A549 (cell line): ENCODE data around the gene SLC17A2.

Experiments used
- EP300 ChIP-seq, 2 experiments: fragments of >200 bp; sonication (Bioruptor Twin); formaldehyde crosslinking; IDR thresholded peaks; 2 replicates in 1 of 2; 3 replicates in 1 of 2; pipeline ENCODE4 v1.6.1; 2016 to 2017
- FOSL2 ChIP-seq, 2 experiments: fragments of 450-650 bp in 1 of 2; fragments of >200 bp in 1 of 2; sonication (Bioruptor Twin) in 1 of 2; formaldehyde crosslinking; IDR thresholded peaks; 2 replicates each; pipeline versions ENCODE4 v1.5.0 to v1.6.1; 2016 to 2020; ENCODE audit warnings: mild to moderate bottlenecking in 1 of 2, moderate library complexity in 1 of 2
- HOXB13 ChIP-seq: fragments of 250-450 bp; sonication (Bioruptor Pico); IDR thresholded peaks from 2 replicates; pipeline ENCODE4 v1.5.0; 2020; ENCODE audit warnings: low read depth, mild to moderate bottlenecking, moderate library complexity
- POLR2A ChIP-seq: IDR thresholded peaks from 2 replicates; pipeline ENCODE4 v1.6.1; 2012; ENCODE audit warnings: mild to moderate bottlenecking, low read length
- POLR2AphosphoS2 ChIP-seq: conservative IDR thresholded peaks from 2 replicates; pipeline ENCODE4 v1.6.1; 2012; ENCODE audit warnings: low read length, improper control_type of control experiment, inconsistent platforms
- RAD21 ChIP-seq, 2 experiments: fragments of >200 bp in 1 of 2; sonication (Bioruptor Twin) in 1 of 2; formaldehyde crosslinking in 1 of 2; IDR thresholded peaks in 1 of 2; conservative IDR thresholded peaks in 1 of 2; 2 replicates in 1 of 2; 3 replicates in 1 of 2; pipeline ENCODE4 v1.6.1; 2012 to 2018; ENCODE audit warnings: inconsistent platforms in 1 of 2
- RFX5 ChIP-seq: fragments of 450-650 bp; IDR thresholded peaks from 2 replicates; pipeline ENCODE4 v1.7.1; 2014; ENCODE audit warnings: antibody characterized with exemption, mild to moderate bottlenecking, moderate library complexity
- TF ChIP-seq, protein P1 (sequence below): fragments of >200 bp; sonication (Bioruptor Twin); formaldehyde crosslinking; IDR thresholded peaks from 3 replicates; pipeline ENCODE4 v1.5.1; 2016
- TF ChIP-seq, protein P2 (sequence below): IDR thresholded peaks from 2 replicates; pipeline ENCODE4 v1.6.1; 2012
- TF ChIP-seq, protein P3 (sequence below): IDR thresholded peaks from 2 replicates; pipeline ENCODE4 v1.6.1; 2012

DNA sequence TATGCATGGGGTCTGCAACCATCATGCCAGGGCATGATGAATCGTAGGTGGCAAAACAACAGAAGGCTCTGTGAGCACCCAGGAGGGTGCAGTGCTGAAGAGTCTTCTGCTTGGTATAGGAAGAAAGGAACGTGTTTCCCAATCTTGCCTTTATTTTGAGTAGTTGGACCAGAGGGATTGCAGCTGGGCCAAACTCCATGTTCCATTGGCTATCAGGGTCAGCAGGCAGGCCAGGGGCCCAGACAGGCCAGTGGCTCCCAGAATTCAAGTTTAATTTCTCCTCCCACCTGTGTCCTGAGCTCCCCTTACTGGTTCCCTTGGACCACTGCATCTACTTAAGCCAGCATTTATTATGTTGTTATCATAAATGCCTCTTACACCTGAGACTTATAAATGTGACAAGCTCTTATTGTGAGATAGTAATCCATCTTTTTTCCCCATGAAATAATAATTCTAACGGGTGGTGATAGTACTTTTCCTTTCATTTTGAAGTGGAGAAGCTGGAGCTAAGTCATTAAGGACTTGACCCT lies 31.2 kb upstream of the SLC17A2 start:
- TF ChIP-seq RFX5 (no peak), POLR2A (no peak), EP300 (IDR thresholded peaks at IDR 0.05) (no peak), RAD21 (conservative IDR thresholded peaks at IDR 0.05 in 1 of 2, IDR thresholded peaks at IDR 0.05 in 1 of 2) (no peak), POLR2AphosphoS2 (no peak), HOXB13 (CRISPR knock-in tag) (no peak), FOSL2 (IDR thresholded peaks at IDR 0.05) (no peak), FOSL2 (CRISPR knock-in tag; IDR thresholded peaks at IDR 0.05) (no peak)
- TF ChIP-seq, protein P1, sequence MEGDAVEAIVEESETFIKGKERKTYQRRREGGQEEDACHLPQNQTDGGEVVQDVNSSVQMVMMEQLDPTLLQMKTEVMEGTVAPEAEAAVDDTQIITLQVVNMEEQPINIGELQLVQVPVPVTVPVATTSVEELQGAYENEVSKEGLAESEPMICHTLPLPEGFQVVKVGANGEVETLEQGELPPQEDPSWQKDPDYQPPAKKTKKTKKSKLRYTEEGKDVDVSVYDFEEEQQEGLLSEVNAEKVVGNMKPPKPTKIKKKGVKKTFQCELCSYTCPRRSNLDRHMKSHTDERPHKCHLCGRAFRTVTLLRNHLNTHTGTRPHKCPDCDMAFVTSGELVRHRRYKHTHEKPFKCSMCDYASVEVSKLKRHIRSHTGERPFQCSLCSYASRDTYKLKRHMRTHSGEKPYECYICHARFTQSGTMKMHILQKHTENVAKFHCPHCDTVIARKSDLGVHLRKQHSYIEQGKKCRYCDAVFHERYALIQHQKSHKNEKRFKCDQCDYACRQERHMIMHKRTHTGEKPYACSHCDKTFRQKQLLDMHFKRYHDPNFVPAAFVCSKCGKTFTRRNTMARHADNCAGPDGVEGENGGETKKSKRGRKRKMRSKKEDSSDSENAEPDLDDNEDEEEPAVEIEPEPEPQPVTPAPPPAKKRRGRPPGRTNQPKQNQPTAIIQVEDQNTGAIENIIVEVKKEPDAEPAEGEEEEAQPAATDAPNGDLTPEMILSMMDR = no peak
- TF ChIP-seq, protein P2, sequence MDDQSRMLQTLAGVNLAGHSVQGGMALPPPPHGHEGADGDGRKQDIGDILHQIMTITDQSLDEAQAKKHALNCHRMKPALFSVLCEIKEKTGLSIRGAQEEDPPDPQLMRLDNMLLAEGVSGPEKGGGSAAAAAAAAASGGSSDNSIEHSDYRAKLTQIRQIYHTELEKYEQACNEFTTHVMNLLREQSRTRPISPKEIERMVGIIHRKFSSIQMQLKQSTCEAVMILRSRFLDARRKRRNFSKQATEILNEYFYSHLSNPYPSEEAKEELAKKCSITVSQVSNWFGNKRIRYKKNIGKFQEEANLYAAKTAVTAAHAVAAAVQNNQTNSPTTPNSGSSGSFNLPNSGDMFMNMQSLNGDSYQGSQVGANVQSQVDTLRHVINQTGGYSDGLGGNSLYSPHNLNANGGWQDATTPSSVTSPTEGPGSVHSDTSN = no peak
- TF ChIP-seq, protein P3, sequence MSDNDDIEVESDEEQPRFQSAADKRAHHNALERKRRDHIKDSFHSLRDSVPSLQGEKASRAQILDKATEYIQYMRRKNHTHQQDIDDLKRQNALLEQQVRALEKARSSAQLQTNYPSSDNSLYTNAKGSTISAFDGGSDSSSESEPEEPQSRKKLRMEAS = no peak
